GM12878 (cell line): Measurements from ENCODE around the gene USPL1. TPM values are rescaled to one million over a fixed set of nuclear protein-coding genes. Genes with fewer than 3 reads are reported as not detected.

ENCODE experiments used
- CEBPB ChIP-seq, 2 experiments: fragments of 150-350 bp in 1 of 2; IDR thresholded peaks; 2 replicates each; pipeline ENCODE4 v1.6.1; 2012 to 2014; ENCODE audit warnings: low read depth in 2 of 2, low read length in 2 of 2, borderline replicate concordance in 1 of 2, inconsistent platforms in 1 of 2
- DPF2 ChIP-seq: fragments of 450-650 bp; IDR thresholded peaks from 2 replicates; pipeline ENCODE4 v1.6.1; 2017; ENCODE audit warnings: mild to moderate bottlenecking
- EED ChIP-seq: sonication (generic); IDR thresholded peaks from 2 replicates; pipeline ENCODE4 v1.6.1; 2016; ENCODE audit warnings: antibody characterized with exemption, low read depth
- FOXK2 ChIP-seq: fragments of 450-650 bp; IDR thresholded peaks from 2 replicates; pipeline ENCODE4 v1.6.1; 2017; ENCODE audit warnings: mild to moderate bottlenecking, moderate library complexity
- NFIC ChIP-seq: IDR thresholded peaks from 2 replicates; pipeline ENCODE4 v1.6.1; 2012; ENCODE audit warnings: low read depth, mild to moderate bottlenecking, inconsistent platforms, low read length, moderate library complexity
- POLR2A ChIP-seq: IDR thresholded peaks from 2 replicates; pipeline ENCODE4 v1.6.1; 2011; ENCODE audit warnings: low read depth, mild to moderate bottlenecking, low read length
- POLR2AphosphoS2 ChIP-seq: IDR thresholded peaks from 2 replicates; pipeline ENCODE4 v1.6.1; 2011; ENCODE audit warnings: low read depth, mild to moderate bottlenecking, low read length, improper control_type of control experiment, moderate library complexity
- RAD51 ChIP-seq: fragments of 450-650 bp; IDR thresholded peaks from 2 replicates; pipeline ENCODE4 v1.6.1; 2016; ENCODE audit warnings: moderate library complexity, mild to moderate bottlenecking, inconsistent platforms
- RBBP5 ChIP-seq: fragments of 200-600 bp; sonication (generic); conservative IDR thresholded peaks from 2 replicates; pipeline ENCODE4 v1.6.1; 2016
- SIX5 ChIP-seq: IDR thresholded peaks from 2 replicates; pipeline ENCODE4 v1.6.1; 2011; ENCODE audit warnings: mild to moderate bottlenecking, low read depth, low read length, moderate library complexity; ENCODE audit not compliant: severe bottlenecking
- ZNF24 ChIP-seq: fragments of 450-650 bp; IDR thresholded peaks from 2 replicates; pipeline ENCODE4 v1.6.1; 2017; ENCODE audit warnings: antibody characterized with exemption, mild to moderate bottlenecking
- ZNF622 ChIP-seq: fragments of 450-650 bp; IDR thresholded peaks from 2 replicates; pipeline ENCODE4 v1.6.1; 2017; ENCODE audit warnings: mild to moderate bottlenecking, inconsistent platforms
- ZZZ3 ChIP-seq: IDR thresholded peaks from 2 replicates; pipeline ENCODE4 v1.6.1; 2011; ENCODE audit warnings: low read depth; ENCODE audit not compliant: control insufficient read depth, insufficient read length
- polyA plus RNA-seq, 11 experiments: library from polyadenylated mRNA; depleted of rRNA in 4 of 11; unstranded in 6 of 11; stranded (reverse) in 5 of 11; fragments of >200 nt; fragmentation: Nextera tagmentation in 4 of 11; fragmentation: Illumina TruSeq in 1 of 11; extraction: Ambion mirVana in 4 of 11; extraction: Trizol in 1 of 11; gene quantifications; 1 replicate in 1 of 11; 2 replicates in 10 of 11; pipeline versions ENCODE4 v1.2.1 to v1.2.3, GENCODE V29; 2011 to 2016; ENCODE audit warnings: inconsistent platforms in 2 of 11, missing spikeins in 2 of 11, low read depth in 1 of 11
- total RNA-seq, 4 experiments: library from RNA; depleted of rRNA in 3 of 4; stranded (reverse); fragments of >200 nt in 3 of 4; fragmentation: Illumina TruSeq in 1 of 4; extraction: Trizol in 1 of 4; gene quantifications; 2 replicates each; pipeline versions ENCODE4 v1.2.1 to v1.2.3, GENCODE V29; 2013 to 2021
- TF ChIP-seq, protein P1 (sequence below): IDR thresholded peaks from 2 replicates; pipeline ENCODE4 v1.6.1; 2011; ENCODE audit warnings: low read depth, low read length, improper control_type of control experiment, borderline replicate concordance
- TF ChIP-seq, protein P2 (sequence below): fragments of 450-650 bp; formaldehyde crosslinking; IDR thresholded peaks from 2 replicates; pipeline ENCODE4 v1.4.0; 2022; ENCODE audit warnings: mild to moderate bottlenecking, moderate library complexity
- TF ChIP-seq, protein P3 (sequence below): fragments of 450-650 bp; IDR thresholded peaks from 2 replicates; pipeline ENCODE4 v1.6.1; 2016; ENCODE audit warnings: mild to moderate bottlenecking
- TF ChIP-seq, protein P4 (sequence below): IDR thresholded peaks from 2 replicates; pipeline ENCODE4 v1.6.1; 2011; ENCODE audit warnings: low read depth, mild to moderate bottlenecking, low read length, moderate library complexity, borderline replicate concordance; ENCODE audit errors: extremely low read depth
- TF ChIP-seq, protein P5 (sequence below): fragments of 450-650 bp; IDR thresholded peaks from 2 replicates; pipeline ENCODE4 v1.6.1; 2018; ENCODE audit warnings: borderline replicate concordance, mild to moderate bottlenecking; ENCODE audit not compliant: partially characterized antibody
- TF ChIP-seq, protein P6 (sequence below), 3 experiments: IDR thresholded peaks in 2 of 3; conservative IDR thresholded peaks in 1 of 3; 2 replicates each; pipeline ENCODE4 v1.5.1; 2011; ENCODE audit warnings: low read depth in 3 of 3, low read length in 3 of 3, mild to moderate bottlenecking in 3 of 3, control low read depth in 2 of 3, moderate library complexity in 2 of 3, inconsistent platforms in 1 of 3, mixed read lengths in 1 of 3; ENCODE audit not compliant: control insufficient read depth in 2 of 3, insufficient read depth in 1 of 3; ENCODE audit errors: extremely low read depth in 1 of 3

Gene USPL1
- total and polyA plus RNA-seq, 10 of the 15 experiments (the other 5 are each of a cell fraction or from before 2014, with no cell fraction given), result 7.9 to 23.2 (median 15.8) TPM

DNA sequence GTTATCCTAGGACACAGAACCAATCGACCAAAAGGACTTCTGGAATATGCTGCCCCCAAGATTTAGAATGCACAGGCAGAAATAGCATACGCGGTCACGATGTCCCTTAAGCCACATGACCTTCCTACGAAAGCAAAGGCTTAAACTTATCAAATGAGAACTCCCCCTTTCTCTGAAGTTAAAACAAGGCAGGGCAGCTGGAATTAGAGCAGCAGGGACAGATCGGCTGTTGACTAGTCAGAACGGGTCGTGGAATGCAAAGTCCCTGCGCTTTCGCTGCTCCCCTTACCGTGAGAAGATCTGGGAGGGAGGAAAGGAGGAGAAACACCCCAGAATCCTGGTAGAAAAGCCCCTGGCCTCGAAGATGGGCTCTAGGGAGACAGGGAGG is 799 bp upstream of the USPL1 start (continued):
- TF ChIP-seq, protein P1, sequence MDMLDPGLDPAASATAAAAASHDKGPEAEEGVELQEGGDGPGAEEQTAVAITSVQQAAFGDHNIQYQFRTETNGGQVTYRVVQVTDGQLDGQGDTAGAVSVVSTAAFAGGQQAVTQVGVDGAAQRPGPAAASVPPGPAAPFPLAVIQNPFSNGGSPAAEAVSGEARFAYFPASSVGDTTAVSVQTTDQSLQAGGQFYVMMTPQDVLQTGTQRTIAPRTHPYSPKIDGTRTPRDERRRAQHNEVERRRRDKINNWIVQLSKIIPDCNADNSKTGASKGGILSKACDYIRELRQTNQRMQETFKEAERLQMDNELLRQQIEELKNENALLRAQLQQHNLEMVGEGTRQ, result peak; percentile 69
- TF ChIP-seq EED (no peak), RAD51 (peak; percentile 96), CEBPB (IDR thresholded peaks at IDR 0.05; ENCODE audit: borderline replicate concordance in 1 of 2, low read depth in 2 of 2, low read length in 2 of 2) (no peak), DPF2 (no peak), ZNF622 (no peak), NFIC (peak; percentile 36; the same call in 1 of the 2 replicates), POLR2A (peak; percentile 19; the same call in 1 of the 2 replicates), ZZZ3 (no peak), ZNF24 (no peak), POLR2AphosphoS2 (no peak), SIX5 (no peak), RBBP5 (no peak), FOXK2 (no peak)
- TF ChIP-seq, protein P2, sequence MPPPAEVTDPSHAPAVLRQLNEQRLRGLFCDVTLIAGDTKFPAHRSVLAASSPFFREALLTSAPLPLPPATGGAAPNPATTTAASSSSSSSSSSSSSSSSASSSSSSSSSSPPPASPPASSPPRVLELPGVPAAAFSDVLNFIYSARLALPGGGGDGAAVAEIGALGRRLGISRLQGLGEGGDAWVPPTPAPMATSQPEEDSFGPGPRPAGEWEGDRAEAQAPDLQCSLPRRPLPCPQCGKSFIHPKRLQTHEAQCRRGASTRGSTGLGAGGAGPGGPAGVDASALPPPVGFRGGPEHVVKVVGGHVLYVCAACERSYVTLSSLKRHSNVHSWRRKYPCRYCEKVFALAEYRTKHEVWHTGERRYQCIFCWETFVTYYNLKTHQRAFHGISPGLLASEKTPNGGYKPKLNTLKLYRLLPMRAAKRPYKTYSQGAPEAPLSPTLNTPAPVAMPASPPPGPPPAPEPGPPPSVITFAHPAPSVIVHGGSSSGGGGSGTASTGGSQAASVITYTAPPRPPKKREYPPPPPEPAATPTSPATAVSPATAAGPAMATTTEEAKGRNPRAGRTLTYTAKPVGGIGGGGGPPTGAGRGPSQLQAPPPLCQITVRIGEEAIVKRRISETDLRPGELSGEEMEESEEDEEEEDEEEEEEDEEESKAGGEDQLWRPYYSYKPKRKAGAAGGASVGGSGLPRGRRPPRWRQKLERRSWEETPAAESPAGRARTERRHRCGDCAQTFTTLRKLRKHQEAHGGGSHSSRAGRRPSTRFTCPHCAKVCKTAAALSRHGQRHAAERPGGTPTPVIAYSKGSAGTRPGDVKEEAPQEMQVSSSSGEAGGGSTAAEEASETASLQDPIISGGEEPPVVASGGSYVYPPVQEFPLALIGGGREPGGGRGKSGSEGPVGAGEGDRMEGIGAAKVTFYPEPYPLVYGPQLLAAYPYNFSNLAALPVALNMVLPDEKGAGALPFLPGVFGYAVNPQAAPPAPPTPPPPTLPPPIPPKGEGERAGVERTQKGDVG (CRISPR knock-in tag), result no peak
- TF ChIP-seq, protein P3, sequence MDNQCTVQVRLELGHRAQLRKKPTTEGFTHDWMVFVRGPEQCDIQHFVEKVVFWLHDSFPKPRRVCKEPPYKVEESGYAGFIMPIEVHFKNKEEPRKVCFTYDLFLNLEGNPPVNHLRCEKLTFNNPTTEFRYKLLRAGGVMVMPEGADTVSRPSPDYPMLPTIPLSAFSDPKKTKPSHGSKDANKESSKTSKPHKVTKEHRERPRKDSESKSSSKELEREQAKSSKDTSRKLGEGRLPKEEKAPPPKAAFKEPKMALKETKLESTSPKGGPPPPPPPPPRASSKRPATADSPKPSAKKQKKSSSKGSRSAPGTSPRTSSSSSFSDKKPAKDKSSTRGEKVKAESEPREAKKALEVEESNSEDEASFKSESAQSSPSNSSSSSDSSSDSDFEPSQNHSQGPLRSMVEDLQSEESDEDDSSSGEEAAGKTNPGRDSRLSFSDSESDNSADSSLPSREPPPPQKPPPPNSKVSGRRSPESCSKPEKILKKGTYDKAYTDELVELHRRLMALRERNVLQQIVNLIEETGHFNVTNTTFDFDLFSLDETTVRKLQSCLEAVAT, result peak; percentile 85
- TF ChIP-seq, protein P4, sequence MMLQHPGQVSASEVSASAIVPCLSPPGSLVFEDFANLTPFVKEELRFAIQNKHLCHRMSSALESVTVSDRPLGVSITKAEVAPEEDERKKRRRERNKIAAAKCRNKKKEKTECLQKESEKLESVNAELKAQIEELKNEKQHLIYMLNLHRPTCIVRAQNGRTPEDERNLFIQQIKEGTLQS, result peak; percentile 15; the same call in 1 of the 2 replicates
- TF ChIP-seq, protein P5, sequence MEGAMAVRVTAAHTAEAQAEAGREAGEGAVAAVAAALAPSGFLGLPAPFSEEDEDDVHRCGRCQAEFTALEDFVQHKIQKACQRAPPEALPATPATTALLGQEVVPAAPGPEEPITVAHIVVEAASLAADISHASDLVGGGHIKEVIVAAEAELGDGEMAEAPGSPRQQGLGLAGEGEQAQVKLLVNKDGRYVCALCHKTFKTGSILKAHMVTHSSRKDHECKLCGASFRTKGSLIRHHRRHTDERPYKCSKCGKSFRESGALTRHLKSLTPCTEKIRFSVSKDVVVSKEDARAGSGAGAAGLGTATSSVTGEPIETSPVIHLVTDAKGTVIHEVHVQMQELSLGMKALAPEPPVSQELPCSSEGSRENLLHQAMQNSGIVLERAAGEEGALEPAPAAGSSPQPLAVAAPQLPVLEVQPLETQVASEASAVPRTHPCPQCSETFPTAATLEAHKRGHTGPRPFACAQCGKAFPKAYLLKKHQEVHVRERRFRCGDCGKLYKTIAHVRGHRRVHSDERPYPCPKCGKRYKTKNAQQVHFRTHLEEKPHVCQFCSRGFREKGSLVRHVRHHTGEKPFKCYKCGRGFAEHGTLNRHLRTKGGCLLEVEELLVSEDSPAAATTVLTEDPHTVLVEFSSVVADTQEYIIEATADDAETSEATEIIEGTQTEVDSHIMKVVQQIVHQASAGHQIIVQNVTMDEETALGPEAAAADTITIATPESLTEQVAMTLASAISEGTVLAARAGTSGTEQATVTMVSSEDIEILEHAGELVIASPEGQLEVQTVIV, result no peak
- TF ChIP-seq, protein P6, sequence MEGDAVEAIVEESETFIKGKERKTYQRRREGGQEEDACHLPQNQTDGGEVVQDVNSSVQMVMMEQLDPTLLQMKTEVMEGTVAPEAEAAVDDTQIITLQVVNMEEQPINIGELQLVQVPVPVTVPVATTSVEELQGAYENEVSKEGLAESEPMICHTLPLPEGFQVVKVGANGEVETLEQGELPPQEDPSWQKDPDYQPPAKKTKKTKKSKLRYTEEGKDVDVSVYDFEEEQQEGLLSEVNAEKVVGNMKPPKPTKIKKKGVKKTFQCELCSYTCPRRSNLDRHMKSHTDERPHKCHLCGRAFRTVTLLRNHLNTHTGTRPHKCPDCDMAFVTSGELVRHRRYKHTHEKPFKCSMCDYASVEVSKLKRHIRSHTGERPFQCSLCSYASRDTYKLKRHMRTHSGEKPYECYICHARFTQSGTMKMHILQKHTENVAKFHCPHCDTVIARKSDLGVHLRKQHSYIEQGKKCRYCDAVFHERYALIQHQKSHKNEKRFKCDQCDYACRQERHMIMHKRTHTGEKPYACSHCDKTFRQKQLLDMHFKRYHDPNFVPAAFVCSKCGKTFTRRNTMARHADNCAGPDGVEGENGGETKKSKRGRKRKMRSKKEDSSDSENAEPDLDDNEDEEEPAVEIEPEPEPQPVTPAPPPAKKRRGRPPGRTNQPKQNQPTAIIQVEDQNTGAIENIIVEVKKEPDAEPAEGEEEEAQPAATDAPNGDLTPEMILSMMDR (IDR thresholded peaks at IDR 0.05 in 2 of 3, conservative IDR thresholded peaks at IDR 0.05 in 1 of 3; ENCODE audit: control insufficient read depth in 2 of 3, extremely low read depth in 1 of 3, insufficient read depth in 1 of 3, low read depth in 3 of 3, low read length in 3 of 3), result no peak
